Coronary artery (tissue), 2 donors: ENCODE measurements around the gene WWC2.

Experiments used
- DNase-seq: peaks from one replicate; pipeline ENCODE4 v3.0.0-alpha.2; 2017; ENCODE audit warnings: low spot score
- H3K27ac ChIP-seq, 2 donors: fragments of 200-600 bp; sonication (generic); one replicate each; pipeline ENCODE4 v1.5.1; 2016 to 2019
- H3K4me3 ChIP-seq: fragments of 200-600 bp; sonication (generic); 2 replicates; pipeline ENCODE4 v1.5.1; 2016; ENCODE audit warnings: mild to moderate bottlenecking, moderate library complexity
- TF ChIP-seq, protein P1 (sequence below): fragments of 200-600 bp; sonication (generic); IDR thresholded peaks from one replicate; pipeline ENCODE4 v1.5.1; 2019; ENCODE audit warnings: antibody characterized with exemption

WWC2 gene

DNA sequence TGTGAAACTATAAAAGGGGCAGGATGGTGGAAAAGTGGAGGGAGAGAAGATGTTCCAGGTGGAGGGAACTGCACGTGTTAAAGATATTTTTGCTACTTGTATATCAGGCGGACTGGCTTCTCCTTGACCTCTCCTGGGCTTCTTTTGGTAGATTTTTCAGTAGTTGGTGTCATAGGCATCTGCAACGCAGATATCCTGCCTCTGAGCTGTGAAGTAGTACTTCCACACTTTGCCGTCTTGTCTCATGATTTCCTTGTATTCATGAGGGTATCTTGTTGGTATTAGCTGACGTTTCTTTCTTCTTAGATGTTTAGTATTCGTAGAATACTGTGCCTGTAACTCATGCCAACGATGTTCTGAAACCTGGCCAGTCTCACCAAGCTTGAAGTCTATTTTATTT is 81.0 kb downstream of the WWC2 start:
- no peak for DNase-seq
- no peak overlapping the region for H3K4me3 ChIP-seq
- TF ChIP-seq, protein P1, sequence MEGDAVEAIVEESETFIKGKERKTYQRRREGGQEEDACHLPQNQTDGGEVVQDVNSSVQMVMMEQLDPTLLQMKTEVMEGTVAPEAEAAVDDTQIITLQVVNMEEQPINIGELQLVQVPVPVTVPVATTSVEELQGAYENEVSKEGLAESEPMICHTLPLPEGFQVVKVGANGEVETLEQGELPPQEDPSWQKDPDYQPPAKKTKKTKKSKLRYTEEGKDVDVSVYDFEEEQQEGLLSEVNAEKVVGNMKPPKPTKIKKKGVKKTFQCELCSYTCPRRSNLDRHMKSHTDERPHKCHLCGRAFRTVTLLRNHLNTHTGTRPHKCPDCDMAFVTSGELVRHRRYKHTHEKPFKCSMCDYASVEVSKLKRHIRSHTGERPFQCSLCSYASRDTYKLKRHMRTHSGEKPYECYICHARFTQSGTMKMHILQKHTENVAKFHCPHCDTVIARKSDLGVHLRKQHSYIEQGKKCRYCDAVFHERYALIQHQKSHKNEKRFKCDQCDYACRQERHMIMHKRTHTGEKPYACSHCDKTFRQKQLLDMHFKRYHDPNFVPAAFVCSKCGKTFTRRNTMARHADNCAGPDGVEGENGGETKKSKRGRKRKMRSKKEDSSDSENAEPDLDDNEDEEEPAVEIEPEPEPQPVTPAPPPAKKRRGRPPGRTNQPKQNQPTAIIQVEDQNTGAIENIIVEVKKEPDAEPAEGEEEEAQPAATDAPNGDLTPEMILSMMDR = no peak
- no peak overlapping the region for H3K27ac ChIP-seq

DNA sequence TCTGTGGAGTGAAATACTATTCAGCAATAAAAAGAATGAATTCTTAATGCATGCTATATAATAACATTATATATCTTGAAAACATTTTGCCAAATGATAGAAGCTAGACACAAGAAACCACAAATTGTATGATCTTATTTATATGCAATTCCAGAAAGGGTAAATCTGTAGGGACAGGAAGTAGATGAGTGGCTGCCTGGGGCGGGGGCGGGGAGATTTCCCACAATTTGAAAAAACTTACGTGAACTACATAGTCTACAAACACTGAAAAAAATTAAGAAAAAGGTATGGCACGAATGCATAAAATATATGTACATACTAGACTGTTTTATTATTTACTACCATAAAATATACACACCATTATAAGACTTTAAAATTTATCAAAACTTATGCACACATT is 81.6 kb downstream of the WWC2 start:
- DNase-seq = no peak
- TF ChIP-seq, protein P1 = no peak
- Histone ChIP-seq H3K27ac (no peak overlapping the region), H3K4me3 (no peak overlapping the region)

DNA sequence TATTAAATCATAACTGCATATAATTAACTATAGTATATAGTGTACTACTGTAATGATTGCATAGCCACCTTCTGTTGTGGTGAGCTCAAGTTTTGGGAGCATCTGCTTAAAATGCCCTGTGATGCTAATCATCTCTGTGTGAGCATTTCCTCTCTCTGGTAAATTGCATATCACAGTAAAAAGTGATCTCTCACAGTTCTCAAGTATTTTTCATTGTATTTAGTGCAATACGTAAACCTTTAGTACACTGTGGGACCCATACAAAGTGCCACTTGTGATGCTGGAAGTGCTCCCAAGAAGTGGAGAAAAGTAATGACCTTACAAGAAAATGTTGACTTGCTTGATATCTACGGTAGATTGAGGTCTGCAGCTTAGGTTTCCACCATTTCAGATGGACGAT is 82.0 kb downstream of the WWC2 start:
- TF ChIP-seq, protein P1 = no peak
- no peak for DNase-seq
- Histone ChIP-seq H3K4me3 (no peak overlapping the region), H3K27ac (no peak overlapping the region)

DNA sequence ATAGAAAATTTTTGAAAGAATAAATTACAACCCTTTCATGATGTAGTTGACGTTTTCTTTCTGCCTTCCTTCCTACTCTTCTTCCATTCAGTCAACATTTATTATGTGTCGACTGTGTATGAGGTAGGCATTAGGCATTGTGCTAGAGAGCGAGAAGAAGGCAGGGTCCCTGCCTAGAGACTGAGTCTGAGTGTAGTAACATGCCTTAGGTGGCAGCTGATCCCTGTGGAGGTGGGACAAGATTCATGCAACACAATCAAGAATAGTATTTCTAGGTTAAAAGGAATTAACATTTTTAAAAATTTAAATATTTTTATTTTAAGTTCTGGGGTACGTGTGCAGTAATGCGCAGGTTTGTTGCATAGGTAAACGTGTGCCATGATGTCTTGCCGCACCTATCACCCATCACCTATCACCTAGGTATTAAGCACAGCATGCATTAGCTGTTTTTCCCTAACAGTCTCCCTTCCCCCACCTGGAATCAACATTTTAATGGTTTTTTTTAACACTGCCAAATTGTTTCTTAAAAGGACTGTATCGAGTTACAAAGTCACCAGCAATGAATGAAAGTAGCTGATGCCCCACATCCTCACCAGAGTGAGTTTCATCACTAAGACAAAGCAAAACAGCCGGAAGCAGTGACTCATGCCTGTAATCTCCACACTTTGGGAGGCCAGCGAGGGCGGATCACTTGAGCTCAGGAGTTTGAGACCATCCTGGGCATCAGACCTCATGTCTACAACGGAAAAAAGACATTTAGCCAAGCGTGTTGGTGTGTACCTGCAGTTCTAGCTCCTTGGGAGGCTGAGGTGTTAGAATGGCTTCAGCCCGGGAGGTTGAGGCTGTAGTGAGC is 84.0 kb downstream of the WWC2 start:
- Histone ChIP-seq H3K27ac (no peak overlapping the region), H3K4me3 (no peak overlapping the region)
- DNase-seq = no peak
- TF ChIP-seq, protein P1 = no peak

DNA sequence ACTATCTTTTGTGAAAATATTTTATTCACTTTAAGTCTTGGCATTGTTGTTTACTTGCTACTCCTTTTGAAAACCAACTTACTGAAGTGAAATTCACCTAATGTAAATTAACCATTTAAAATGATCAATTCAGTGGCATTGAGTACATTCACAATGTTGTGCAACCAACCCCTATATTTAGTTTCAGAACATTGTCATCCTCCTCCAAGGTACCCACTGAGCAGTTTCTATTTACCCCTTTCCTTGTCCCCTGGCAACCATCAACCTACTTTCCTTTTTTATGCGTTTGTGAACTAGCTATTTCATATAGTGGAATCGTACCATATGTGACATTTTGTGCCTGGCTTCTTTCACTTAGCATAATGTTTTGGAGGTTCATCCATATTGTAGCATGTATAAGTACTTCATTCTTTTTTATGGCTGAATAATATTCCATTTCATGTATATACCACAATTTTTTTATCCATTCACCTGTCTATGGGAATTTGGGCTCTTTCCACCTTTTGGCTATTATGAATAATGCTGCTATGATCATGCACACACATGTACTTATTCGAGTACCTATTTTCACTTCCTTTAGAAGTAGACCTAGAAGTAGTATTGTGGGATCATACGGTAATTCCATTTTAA is 85.0 kb downstream of the WWC2 start:
- Histone ChIP-seq H3K27ac (no peak overlapping the region), H3K4me3 (no peak overlapping the region)
- TF ChIP-seq, protein P1 = no peak
- no peak for DNase-seq

DNA sequence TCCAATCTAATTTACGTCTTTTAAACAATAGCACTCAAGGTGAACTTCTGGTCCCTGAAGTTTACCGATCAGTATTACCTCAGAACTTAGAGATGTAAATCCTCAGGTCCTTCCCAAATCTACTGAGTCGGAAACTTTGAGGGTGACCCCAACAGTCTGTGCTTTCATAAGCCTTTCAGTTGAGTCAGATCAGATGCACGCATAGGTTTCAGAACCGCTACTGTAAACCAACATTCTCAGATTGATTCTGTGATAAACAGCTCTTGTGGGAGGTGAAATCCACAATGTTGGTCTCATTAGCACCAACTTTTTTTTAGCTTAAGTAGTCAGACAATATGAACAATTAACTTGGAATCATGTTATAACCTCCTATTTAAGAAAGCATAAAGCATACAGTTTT is 86.0 kb downstream of the WWC2 start:
- Histone ChIP-seq H3K4me3 (no peak overlapping the region), H3K27ac (no peak overlapping the region)
- TF ChIP-seq, protein P1 = no peak
- DNase-seq = no peak

DNA sequence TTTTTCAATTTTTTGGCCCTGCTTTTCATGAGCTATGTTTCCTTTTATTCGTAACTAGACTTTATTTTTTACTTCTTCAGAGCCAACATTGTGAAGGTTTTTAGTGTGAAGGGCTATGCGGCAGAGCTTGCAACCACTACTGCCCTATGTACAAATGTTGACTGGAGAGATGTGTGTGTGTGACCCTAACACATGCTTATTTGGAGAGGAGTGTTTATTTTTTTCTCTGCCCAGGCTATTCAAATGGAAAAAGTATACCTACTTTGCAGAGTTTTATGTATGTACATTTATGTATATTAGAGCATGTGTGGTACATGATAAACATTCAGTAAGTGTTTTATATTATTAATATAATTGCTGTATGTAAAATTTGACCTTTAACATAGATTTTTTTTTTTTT is 86.5 kb downstream of the WWC2 start:
- Histone ChIP-seq H3K27ac (no peak overlapping the region), H3K4me3 (no peak overlapping the region)
- DNase-seq = no peak
- TF ChIP-seq, protein P1 = no peak
